GM19455 (cell line): ENCODE data around the gene HUNK.
"Not testable (repeated sequence)": the region's sequence is repeated elsewhere in the genome, so short reads cannot be mapped to it uniquely, and the experiment has no call there.

ENCODE experiments used
- ATAC-seq: cut with Tn5 transposase; IDR thresholded peaks from one replicate; pipeline ENCODE4 v1.9.1; 2021; ENCODE audit not compliant: unreplicated experiment

Gene HUNK

GRCh38 chr21:31870472-31871193 is 2.2 kb upstream of the HUNK start:
- no peak for ATAC-seq

DNA sequence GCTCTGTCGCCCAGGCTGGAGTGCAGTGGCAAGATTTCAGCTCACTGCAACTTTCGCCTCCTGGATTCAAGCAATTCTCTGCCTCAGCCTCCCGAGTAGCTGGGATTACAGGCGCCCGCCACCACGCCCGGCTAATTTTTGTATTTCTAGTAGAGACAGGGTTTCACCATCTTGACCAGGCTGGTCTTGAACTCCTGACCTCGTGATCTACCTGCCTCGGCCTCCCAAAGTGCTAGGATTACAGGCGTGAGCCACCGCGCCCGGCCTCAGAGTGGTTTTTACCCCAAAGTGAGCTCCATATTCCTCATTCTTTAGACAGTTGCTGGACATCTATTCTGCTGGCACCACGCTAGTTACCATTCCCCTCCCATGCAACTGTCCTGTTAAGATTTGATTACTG is 1.4 kb upstream of the HUNK start:
- not testable (repeated sequence) for ATAC-seq

DNA sequence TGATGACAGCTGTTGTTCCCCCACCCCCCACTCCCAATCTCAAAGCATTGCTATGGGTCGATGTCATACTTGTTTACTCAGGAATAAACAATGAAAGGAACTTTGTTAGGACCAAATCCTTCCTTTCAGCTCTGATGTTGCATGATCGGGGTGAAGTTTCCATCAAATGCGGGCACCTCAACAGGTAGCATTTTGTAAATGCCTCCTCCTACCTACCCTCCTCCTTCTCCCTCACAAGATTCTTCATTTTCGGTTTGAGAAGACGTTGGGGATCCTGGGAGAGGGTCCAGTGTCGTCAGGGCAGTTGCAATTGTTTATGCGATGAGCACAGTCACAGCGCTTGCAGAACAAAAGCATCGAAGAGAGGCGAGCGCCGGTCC is 758 bp upstream of the HUNK start:
- no peak for ATAC-seq

DNA sequence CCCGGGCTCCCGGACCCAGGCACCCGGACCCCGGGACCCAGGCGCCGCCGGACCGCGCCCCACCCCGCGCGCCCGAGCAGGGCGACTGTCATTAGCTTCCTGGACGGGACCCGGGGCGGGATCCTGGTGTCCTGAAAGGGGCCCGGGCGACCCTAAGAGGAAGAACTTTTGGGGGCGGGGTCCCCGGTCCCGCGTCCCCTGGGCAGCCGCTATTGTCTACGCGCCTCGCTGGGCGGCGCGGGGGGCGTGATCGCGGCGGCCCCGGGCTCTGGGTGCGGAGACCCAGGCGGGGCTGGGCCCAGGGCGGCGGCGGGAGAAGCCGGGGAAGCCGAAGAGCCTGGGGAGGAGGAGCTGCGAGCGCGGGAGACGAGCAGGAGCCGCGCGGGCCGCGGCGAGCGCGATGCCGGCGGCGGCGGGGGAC is 465 bp downstream of the HUNK start:
- no peak for ATAC-seq

DNA sequence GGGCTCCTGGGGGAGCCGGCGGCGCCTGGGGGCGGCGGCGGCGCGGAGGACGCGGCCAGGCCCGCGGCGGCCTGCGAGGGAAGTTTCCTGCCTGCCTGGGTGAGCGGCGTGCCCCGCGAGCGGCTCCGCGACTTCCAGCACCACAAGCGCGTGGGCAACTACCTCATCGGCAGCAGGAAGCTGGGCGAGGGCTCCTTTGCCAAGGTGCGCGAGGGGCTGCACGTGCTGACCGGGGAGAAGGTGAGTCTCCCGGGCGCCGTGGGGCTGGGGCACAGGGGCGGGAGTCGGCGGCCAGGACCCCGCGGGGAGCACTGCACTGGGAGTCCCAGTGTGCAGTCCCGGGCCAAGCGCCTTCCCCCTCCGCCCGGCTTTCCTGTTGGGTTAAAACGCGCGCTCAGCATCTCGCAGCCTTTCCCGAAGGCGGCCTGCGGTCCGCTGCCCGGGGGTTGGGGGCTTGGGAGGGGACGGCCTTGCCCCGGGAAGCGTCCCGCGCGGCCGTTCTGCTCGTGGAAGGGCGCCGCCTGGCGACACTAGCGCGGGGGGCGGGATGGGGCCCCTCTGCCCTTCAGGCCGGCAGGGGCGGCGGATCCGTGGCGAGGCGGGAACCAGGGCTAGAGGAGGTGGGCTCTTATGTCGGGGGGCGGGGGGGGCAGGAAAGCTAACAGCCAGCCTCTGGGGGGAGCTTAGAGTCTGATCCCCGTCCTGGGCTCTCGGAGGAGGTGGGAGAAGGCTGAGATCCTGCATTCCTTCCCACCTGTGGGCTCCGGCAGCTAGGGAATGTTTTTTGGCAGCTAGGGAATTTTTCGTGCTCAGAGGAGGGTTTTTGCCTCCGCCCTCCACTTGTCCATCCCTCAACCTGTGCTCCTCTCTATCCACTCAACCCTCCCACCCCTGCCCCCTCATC is 1.1 kb downstream of the HUNK start:
- no peak for ATAC-seq

DNA sequence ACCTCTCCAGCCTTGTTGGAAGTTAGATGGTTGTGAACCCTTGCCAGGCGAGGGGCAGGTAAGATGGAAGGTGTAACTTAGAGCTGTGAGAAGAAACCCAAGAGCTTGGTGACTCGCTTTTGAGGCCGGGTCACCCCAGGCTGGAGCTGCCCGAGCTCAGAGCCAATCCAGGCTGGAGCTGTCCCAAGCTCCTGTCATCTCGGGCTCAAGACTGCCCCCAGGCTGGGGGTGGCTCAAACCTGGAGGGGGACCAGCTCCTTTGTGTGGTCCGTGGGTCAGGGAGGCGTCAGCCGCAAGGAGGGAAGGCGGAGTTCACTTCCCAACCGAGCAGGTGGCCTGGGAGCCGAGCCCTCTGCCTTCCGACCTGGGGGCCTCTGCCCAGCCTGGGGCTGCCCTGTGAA is 2.0 kb downstream of the HUNK start:
- ATAC-seq = no peak

DNA sequence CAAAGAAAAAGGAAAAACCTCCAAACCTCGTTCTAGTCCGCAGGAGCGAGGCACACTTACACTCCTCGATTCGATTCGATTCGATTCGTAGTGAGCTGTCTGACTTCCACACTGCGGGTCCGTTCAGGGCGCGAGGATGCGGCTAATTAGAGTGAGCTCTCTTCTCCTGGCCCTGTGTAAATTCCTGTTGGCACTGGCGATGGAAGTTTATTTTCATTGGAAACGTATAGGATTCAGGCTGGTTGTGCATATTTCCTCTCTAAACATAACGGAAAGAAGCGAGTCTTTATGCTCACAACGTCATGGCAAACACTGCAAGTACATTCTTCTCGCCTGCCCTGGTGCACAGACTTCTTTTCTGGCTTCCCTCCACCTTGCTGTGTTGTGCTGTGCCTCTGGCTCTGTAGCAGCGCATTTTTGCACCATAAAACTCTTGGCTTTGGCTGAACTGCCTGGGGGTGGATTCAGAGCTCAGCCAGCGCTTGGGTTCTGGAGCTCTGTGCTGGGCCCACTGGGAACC is 2.7 kb downstream of the HUNK start:
- ATAC-seq = no peak

DNA sequence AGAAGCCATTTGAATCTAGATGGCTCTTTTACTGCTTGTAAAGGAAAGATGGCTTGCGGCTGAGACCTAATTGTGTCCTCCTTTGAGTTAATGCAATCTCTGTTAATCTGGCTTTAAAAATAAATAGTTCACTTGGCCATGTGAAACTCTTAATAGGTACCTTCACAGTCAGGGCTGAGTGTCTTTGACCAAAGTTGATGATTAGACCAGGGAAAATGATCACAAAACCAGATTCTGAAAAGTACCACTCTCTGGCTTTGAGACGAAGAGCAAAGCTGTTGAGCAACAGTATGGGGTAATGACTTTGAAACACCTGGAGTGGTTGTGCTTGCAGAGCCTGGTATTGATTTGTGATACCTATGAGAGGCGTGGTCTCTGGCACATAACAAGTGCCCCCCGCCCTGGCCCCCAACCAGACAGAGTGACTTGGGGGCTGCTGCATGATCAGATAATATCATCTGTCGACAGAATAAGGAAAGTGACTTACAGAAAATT is 4.7 kb downstream of the HUNK start:
- no peak for ATAC-seq

DNA sequence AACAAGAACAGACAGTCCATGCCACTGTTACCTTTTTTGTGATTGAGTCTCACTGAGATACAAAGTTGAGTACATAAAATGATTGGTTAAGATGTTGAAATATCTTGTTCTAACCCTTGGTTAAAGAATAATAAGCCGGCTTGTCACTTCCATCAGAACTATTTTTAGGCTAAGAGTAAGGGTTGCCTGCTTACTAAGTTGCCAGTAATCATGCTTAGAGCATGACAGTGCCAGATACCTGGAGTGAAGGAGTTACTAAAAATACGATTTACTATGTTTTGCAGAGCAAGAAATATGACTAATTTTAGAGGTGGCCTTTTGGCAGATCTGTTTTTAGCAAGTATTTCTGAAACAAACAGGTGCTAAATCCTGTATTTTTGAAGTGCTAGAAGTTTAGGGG is 6.0 kb downstream of the HUNK start:
- ATAC-seq = no peak

- ATAC-seq = no peak
Observed at GRCh38 chr21:31879241-31879650, 6.4 kb downstream of the HUNK start.

DNA sequence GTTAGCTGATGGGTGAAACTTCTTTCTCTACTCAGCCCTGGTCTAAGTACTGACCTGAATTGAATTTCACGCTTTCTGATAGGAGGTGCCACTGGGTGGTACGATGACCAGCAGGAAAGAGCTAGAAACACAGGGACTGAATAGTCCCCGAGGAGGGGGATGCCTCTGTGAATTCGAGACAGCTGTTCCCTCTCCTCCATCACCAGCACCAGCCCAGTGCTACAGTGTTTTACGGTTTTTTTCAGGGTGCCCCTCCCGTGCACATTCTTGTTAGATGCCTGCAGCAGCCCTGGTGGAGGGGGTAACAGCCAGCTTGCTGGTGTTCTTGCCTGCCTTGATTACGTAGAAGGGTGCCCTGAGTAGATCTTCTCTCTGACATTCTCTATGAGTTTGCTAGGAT is 7.1 kb downstream of the HUNK start:
- ATAC-seq = no peak

DNA sequence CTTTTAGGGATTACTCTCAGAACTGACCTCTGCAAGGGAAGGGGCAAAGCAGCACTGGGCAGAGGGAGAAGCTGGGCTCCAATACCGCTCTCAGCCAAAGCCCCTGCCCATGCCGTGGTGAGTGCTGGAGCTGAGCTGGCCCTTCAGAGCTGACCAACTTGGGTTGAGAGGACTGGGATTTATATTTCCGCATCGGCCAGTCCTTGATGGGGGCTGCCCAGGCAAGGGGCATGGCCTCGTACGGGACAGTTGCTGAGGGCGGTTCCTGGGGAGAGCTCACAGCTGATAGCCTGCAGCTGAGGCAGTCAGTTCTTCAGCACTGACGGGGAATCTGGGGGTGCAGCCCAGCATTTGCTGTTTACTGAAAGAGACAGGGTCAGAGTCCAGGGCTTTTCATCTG is 8.0 kb downstream of the HUNK start:
- ATAC-seq = no peak

DNA sequence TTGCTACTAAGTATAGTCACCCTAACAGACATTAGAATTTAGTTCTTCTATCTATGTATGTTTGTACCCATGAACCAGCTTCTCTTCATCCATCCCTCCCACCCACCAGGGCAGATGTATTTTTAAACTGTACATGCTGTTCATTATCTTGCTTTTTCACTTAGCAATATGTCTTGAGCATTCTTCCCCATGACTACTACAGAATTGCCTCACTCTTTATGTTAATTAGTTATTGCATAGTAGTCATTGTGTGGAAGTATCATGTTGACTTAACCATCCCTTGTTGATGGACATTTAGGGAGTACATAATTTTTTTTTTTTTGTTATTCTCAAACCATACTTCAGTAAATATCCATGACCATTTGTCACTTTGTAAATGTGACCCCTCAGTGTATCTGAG is 9.9 kb downstream of the HUNK start:
- ATAC-seq = no peak

GRCh38 chr21:31885146-31885545 is 12.3 kb downstream of the HUNK start:
- no peak for ATAC-seq

GRCh38 chr21:31886915-31887314 is 14.1 kb downstream of the HUNK start:
- ATAC-seq = no peak

DNA sequence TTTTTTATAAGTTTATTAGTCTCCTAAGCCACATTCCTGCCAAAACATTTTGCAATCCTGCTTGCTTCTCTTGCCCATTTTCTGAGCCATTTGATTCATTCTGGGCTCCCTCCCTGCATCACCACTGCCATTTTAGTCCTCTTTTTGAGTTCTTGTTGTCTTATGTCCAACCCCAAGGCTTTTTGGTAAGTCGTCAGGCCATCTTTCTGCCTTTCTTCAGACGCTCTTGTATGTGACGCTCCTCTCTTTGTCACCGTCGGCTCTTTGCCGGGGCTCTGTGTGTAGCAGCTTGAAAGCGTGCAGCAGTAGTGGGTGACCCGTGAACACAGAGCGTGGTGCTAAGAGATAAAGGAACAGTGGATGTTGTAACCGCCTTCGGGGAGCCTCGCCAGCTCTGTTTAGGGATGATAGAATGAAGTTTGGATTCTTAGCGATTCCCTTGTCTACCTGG is 14.6 kb downstream of the HUNK start:
- no peak for ATAC-seq

- no peak for ATAC-seq
Observed at GRCh38 chr21:31888936-31889371, 16.1 kb downstream of the HUNK start.

- ATAC-seq = no peak
Observed at GRCh38 chr21:31889460-31889859, 16.6 kb downstream of the HUNK start.

DNA sequence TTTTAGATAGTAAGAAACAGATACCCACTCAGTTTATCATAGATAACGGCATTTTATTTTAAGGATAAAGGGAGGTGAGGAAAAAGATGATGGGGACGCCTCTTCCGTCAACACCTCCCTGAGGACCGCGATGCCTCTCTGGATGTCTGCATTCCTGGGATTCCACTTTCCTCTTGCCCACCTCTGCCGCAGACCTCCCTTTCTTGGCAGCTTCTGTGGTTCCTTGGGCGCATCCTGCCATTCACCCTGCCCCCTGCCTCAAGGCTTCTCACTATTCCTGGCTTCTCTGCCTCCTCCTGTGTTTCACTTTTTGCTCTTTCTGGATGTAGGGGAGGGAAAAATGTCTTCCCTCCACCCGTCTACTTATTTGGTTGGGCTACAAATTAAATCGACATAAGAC is 19.9 kb downstream of the HUNK start:
- no peak for ATAC-seq

DNA sequence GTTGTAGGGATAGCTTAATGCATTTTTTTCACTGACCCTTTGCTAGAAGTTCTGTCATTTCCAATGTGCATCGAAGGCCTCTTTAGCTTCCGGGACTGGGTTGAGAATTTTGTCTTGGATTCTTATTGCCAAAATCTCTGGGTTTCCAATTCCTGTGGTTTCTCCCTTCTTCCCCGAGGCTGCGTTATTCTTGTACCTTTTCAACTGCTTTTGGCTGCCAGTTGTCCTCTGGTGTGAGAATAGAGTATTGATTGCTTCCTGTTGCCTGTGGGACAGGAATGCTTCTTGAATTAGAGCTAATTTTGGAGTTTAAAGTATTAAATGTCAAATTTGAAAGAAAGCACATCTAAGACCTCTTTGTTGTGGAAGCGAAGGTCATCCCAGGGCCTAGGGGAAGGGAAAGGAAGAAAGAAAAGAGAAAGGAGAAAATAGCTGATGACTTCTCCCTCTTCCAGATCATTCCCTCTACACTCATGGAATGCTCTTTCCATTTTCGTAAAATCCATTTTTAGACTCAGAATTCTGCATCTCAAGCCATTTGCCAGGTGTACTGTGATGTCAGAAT is 21.1 kb downstream of the HUNK start:
- no peak for ATAC-seq

DNA sequence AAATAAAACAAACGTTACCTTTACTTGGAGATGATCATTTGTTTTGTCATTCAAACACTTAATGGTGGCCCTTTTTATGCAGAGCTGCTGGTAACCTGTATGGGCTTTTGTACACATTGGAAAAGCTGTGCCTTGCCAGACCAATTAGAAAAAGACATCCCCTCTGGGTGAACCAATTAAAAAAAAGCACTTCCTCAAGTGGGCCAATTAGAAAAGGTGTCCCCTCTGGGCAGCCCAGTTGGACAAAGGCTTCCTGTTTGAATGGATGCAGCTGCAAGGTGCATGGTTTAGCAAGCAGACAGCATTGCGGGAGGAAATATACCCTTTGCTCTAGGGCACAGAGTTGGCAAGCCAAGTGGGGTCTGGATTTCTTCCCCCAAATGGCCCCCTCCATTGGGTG is 21.6 kb downstream of the HUNK start:
- no peak for ATAC-seq
